ENCODE results near the gene FAM89A.

FAM89A gene

DNA sequence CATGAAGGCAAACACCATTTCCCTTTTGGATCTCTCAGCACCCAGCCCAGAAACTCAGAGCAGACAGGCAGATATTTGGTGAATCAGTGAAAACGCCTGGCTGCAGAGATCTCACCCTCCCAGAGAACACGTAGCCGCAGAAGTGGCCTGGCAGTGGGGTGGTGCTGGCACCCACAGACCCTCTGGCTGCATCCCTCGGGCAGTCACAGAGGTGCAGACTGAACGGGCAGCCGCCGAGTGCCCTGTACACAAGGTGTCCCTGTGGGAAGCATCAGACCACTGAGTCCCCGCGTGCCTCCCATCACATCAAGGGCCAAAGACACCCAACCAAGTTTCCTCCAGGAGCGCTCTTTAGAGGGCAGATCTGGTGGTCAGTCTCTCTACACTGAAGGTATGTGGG is 12.1 kb downstream of the FAM89A start:
- Histone ChIP-seq H3K79me2 (ENCODE audit: low read length) (no peaks in the 10 kb centered on the region), H3K27me3 (replicated peaks; ENCODE audit: insufficient read depth, low read length) (no peaks in the 10 kb centered on the region), H3K36me3 (replicated peaks; ENCODE audit: insufficient read depth, low read length) (no peaks in the 10 kb centered on the region), H3K27ac (ENCODE audit: low read length) (no peak overlapping the region), H4K20me1 (ENCODE audit: insufficient read depth, low read length) (no peaks in the 10 kb centered on the region), H3K4me3 (ENCODE audit: low read length) (no peak overlapping the region), H3K9me3 (replicated peaks; ENCODE audit: insufficient read depth, low read length) (no peaks in the 10 kb centered on the region), H3F3A (ENCODE audit: insufficient read depth, low read length) (no peaks in the 10 kb centered on the region), H3K9me2 (replicated peaks; ENCODE audit: insufficient read depth, low read length) (no peaks in the 10 kb centered on the region), H3K9ac (ENCODE audit: low read length) (no peak overlapping the region), H2AFZ (ENCODE audit: low read length) (no peak overlapping the region), H3K4me2 (ENCODE audit: low read depth, low read length) (no peak overlapping the region), H3K4me1 (ENCODE audit: low read length) (no peaks in the 10 kb centered on the region)
- no peak for DNase-seq
- TF ChIP-seq EZH2 (optimal IDR thresholded peaks at IDR 0.05; ENCODE audit: low read depth, low read length): no peak
- TF ChIP-seq EZH2phosphoT487 (IDR thresholded peaks at IDR 0.05; ENCODE audit: low read length): no peak
- TF ChIP-seq, protein P1, sequence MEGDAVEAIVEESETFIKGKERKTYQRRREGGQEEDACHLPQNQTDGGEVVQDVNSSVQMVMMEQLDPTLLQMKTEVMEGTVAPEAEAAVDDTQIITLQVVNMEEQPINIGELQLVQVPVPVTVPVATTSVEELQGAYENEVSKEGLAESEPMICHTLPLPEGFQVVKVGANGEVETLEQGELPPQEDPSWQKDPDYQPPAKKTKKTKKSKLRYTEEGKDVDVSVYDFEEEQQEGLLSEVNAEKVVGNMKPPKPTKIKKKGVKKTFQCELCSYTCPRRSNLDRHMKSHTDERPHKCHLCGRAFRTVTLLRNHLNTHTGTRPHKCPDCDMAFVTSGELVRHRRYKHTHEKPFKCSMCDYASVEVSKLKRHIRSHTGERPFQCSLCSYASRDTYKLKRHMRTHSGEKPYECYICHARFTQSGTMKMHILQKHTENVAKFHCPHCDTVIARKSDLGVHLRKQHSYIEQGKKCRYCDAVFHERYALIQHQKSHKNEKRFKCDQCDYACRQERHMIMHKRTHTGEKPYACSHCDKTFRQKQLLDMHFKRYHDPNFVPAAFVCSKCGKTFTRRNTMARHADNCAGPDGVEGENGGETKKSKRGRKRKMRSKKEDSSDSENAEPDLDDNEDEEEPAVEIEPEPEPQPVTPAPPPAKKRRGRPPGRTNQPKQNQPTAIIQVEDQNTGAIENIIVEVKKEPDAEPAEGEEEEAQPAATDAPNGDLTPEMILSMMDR (IDR thresholded peaks at IDR 0.05; ENCODE audit: low read length): no peak

DNA sequence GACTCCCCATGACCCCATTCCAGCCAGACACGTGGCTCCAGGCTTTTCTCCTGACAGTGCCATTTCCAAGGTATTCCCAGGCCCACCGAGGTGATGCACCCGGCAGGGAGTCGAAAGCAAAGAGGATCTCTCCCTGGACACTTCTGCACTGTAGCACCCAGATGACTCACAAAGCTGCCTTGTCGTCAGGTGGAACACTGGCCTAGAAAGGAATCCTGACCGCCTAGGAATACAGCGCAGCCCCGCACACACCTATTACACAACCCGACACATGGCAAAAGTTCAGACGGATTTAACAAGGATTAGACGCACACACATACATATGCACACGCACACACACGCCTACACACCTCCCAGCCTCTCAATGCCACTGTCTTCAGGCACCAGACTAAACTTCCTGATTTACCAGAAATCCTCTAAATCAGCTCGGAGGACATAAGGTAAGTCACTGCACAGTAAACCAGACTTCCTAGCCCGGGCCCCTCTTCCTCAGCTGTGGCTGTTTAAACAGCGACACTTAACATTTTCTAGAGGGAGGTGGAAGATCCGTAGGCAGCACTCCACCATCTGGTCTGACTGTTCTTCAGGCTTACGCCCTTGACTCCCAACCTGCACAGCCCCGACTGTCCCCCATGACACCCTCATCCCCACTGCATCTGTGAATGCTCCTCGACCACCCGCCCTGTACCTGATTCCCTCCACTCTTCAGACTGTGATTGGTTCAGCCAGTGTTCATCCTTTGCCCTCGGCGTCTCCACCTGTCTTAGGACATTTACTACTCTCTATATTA is 12.7 kb downstream of the FAM89A start:
- Histone ChIP-seq H3K9ac (ENCODE audit: low read length) (no peak overlapping the region), H3K9me2 (replicated peaks; ENCODE audit: insufficient read depth, low read length) (no peaks in the 10 kb centered on the region), H4K20me1 (ENCODE audit: insufficient read depth, low read length) (no peaks in the 10 kb centered on the region), H3K9me3 (replicated peaks; ENCODE audit: insufficient read depth, low read length) (no peaks in the 10 kb centered on the region), H3K27ac (ENCODE audit: low read length) (no peak overlapping the region), H3K4me2 (ENCODE audit: low read depth, low read length) (no peak overlapping the region), H3K79me2 (ENCODE audit: low read length) (no peaks in the 10 kb centered on the region), H3K36me3 (replicated peaks; ENCODE audit: insufficient read depth, low read length) (no peaks in the 10 kb centered on the region), H3K4me1 (ENCODE audit: low read length) (no peaks in the 10 kb centered on the region), H3F3A (ENCODE audit: insufficient read depth, low read length) (no peaks in the 10 kb centered on the region), H2AFZ (ENCODE audit: low read length) (no peak overlapping the region), H3K27me3 (replicated peaks; ENCODE audit: insufficient read depth, low read length) (no peaks in the 10 kb centered on the region), H3K4me3 (ENCODE audit: low read length) (no peak overlapping the region)
- DNase-seq: no peak
- TF ChIP-seq EZH2 (optimal IDR thresholded peaks at IDR 0.05; ENCODE audit: low read depth, low read length) (no peak), EZH2phosphoT487 (IDR thresholded peaks at IDR 0.05; ENCODE audit: low read length) (no peak)
- TF ChIP-seq, protein P1 (IDR thresholded peaks at IDR 0.05; ENCODE audit: low read length): no peak

DNA sequence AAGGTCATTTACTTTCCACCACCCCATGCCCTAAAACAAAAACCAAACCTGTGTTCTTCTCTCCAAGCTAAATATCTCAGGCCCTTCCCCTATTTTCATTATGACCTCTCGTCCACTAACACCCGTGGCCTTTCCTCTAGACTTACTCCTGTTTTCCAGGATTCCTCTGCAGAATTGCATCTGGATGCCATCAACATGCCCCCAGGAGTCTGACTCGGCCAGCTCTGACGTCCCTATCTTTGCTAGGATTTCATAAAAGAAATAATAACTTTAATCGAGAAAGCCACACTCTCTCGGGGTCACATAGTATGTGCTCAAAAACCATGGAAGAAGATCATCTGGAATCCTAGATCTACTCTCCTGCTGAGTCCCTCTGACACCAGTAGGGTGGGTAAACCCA is 13.5 kb downstream of the FAM89A start:
- Histone ChIP-seq H3F3A (ENCODE audit: insufficient read depth, low read length) (no peaks in the 10 kb centered on the region), H3K4me3 (ENCODE audit: low read length) (no peak overlapping the region), H3K9me2 (replicated peaks; ENCODE audit: insufficient read depth, low read length) (no peaks in the 10 kb centered on the region), H3K9ac (ENCODE audit: low read length) (no peak overlapping the region), H2AFZ (ENCODE audit: low read length) (no peak overlapping the region), H3K9me3 (replicated peaks; ENCODE audit: insufficient read depth, low read length) (no peaks in the 10 kb centered on the region), H3K4me1 (ENCODE audit: low read length) (no peaks in the 10 kb centered on the region), H3K27ac (ENCODE audit: low read length) (no peak overlapping the region), H3K4me2 (ENCODE audit: low read depth, low read length) (no peak overlapping the region), H3K36me3 (replicated peaks; ENCODE audit: insufficient read depth, low read length) (no peaks in the 10 kb centered on the region), H3K79me2 (ENCODE audit: low read length) (no peaks in the 10 kb centered on the region), H3K27me3 (replicated peaks; ENCODE audit: insufficient read depth, low read length) (no peaks in the 10 kb centered on the region), H4K20me1 (ENCODE audit: insufficient read depth, low read length) (no peaks in the 10 kb centered on the region)
- TF ChIP-seq EZH2phosphoT487 (IDR thresholded peaks at IDR 0.05; ENCODE audit: low read length) (no peak), EZH2 (optimal IDR thresholded peaks at IDR 0.05; ENCODE audit: low read depth, low read length) (no peak)
- TF ChIP-seq, protein P1 (IDR thresholded peaks at IDR 0.05; ENCODE audit: low read length): no peak
- DNase-seq: no peak

All from MM.1S (cell line).